Testis (tissue), 2 donors: ENCODE measurements around the gene LRRC66.

ENCODE experiments used
- CTCF ChIP-seq, 3 experiments: fragments of 450-650 bp in 2 of 3; fragments of 200-600 bp in 1 of 3; sonication (generic) in 1 of 3; IDR thresholded peaks; one replicate each; pipeline ENCODE4 v1.5.1; 2016 to 2019; ENCODE audit warnings: antibody characterized with exemption in 3 of 3, mild to moderate bottlenecking in 2 of 3, moderate library complexity in 1 of 3
- POLR2A ChIP-seq: fragments of 450-650 bp; IDR thresholded peaks from one replicate; pipeline ENCODE4 v1.6.1; 2017; ENCODE audit warnings: antibody characterized with exemption, mild to moderate bottlenecking, moderate library complexity

- no peak for TF ChIP-seq CTCF (IDR thresholded peaks at IDR 0.05)
- no peak for TF ChIP-seq POLR2A
Measured at GRCh38 chr4:52032005-52032404, 11.8 kb upstream of the LRRC66 start.
